Muscle of arm (tissue), 14 donors: ENCODE measurements around the gene SCGB3A2. TPM values are rescaled to one million over a fixed set of nuclear protein-coding genes. Genes with fewer than 3 reads are reported as not detected.

ENCODE experiments used
- DNase-seq: peaks from one replicate; pipeline ENCODE4 v3.0.0-alpha.2; 2013
- long read RNA-seq, 11 donors: transcript quantifications; one replicate each; lab custom pipeline, GENCODE V29; 2026
- polyA plus RNA-seq, 12 donors: library from polyadenylated mRNA; unstranded; fragments of 120-200 nt; gene quantifications; one replicate each; pipeline ENCODE4 v1.2.1, GENCODE V29; 2013; ENCODE audit not compliant: insufficient read length in 12 of 12

SCGB3A2 gene
- under 1 TPM in 3 of 12 donors, not detected in 9; 0.39 to 0.63 (median 0.61) TPM for polyA plus RNA-seq
- long read RNA-seq, donor 1, partial matches to known transcripts: 0 of 1 reads
- long read RNA-seq, donor 1, other reads (novel, unspliced or antisense): 0 of 1 reads
- long read RNA-seq, donor 2: 0 reads
- long read RNA-seq, donor 3, partial matches to known transcripts: 0 of 1 reads
- long read RNA-seq, donor 3, other reads (novel, unspliced or antisense): 0 of 1 reads
- long read RNA-seq, donor 4: 0 reads
- long read RNA-seq, donor 5, partial matches to known transcripts: 0 of 3 reads
- long read RNA-seq, donor 5, other reads (novel, unspliced or antisense): 0 of 3 reads
- long read RNA-seq, donor 6, transcript SCGB3A2-201 (3 exons, 515 nt): major isoform, 5 of 5 reads
- long read RNA-seq, donor 6, partial matches to known transcripts: 0 of 5 reads
- long read RNA-seq, donor 6, other reads (novel, unspliced or antisense): 0 of 5 reads
- long read RNA-seq, donor 7, transcript SCGB3A2-201 (3 exons, 515 nt): major isoform, 16 of 16 reads
- long read RNA-seq, donor 7, partial matches to known transcripts: 0 of 16 reads
- long read RNA-seq, donor 7, other reads (novel, unspliced or antisense): 0 of 16 reads
- long read RNA-seq, donor 8, transcript SCGB3A2-201 (3 exons, 515 nt): major isoform, 13 of 13 reads
- long read RNA-seq, donor 8, partial matches to known transcripts: 0 of 13 reads
- long read RNA-seq, donor 8, other reads (novel, unspliced or antisense): 0 of 13 reads
- long read RNA-seq, donor 9: 0 reads
- long read RNA-seq, donor 10: 0 reads
- long read RNA-seq, donor 11: 0 reads

GRCh38 chr5:147878066-147878759, at the start of gene SCGB3A2:
SCGB3A2 (plus strand) TSS chr5:147878711; CDS start chr5:147878804, 93 bp downstream.
- no peak for DNase-seq

GRCh38 chr5:147830035-147830434, 48.5 kb upstream of the SCGB3A2 start:
- no peak for DNase-seq

- DNase-seq: no peak
Observed at GRCh38 chr5:147831465-147831864, 47.0 kb upstream of the SCGB3A2 start, which contains the start of gene SPINK1. SPINK1 (minus strand) TSS chr5:147831671; CDS start chr5:147831577, 94 bp downstream.

GRCh38 chr5:147832541-147832940, 46.0 kb upstream of the SCGB3A2 start:
- DNase-seq: no peak

- no peak for DNase-seq
Observed at GRCh38 chr5:147835386-147835798, 43.1 kb upstream of the SCGB3A2 start.

- no peak for DNase-seq
Observed at GRCh38 chr5:147836439-147836838, 42.1 kb upstream of the SCGB3A2 start.

- DNase-seq: no peak
Observed at GRCh38 chr5:147842869-147843268, 35.6 kb upstream of the SCGB3A2 start.

GRCh38 chr5:147844846-147845245, 33.7 kb upstream of the SCGB3A2 start:
- no peak for DNase-seq

- DNase-seq: no peak
Observed at GRCh38 chr5:147845618-147846017, 32.9 kb upstream of the SCGB3A2 start.

GRCh38 chr5:147849226-147849625, 29.3 kb upstream of the SCGB3A2 start:
- no peak for DNase-seq

GRCh38 chr5:147851578-147851977, 26.9 kb upstream of the SCGB3A2 start:
- DNase-seq: no peak

GRCh38 chr5:147852365-147852764, 26.1 kb upstream of the SCGB3A2 start:
- DNase-seq: no peak

GRCh38 chr5:147853372-147853987, 25.0 kb upstream of the SCGB3A2 start:
- DNase-seq: no peak

- DNase-seq: no peak
Observed at GRCh38 chr5:147854331-147854730, 24.2 kb upstream of the SCGB3A2 start.

- no peak for DNase-seq
Observed at GRCh38 chr5:147854894-147855773, 23.4 kb upstream of the SCGB3A2 start.

- DNase-seq: no peak
Observed at GRCh38 chr5:147855774-147856069, 22.8 kb upstream of the SCGB3A2 start.

- DNase-seq: no peak
Observed at GRCh38 chr5:147856801-147857200, 21.7 kb upstream of the SCGB3A2 start.

GRCh38 chr5:147857302-147858129, 21.0 kb upstream of the SCGB3A2 start:
- peak; percentile 61 for DNase-seq

GRCh38 chr5:147858565-147858964, 19.9 kb upstream of the SCGB3A2 start:
- DNase-seq: no peak
